Measurements from ENCODE around the gene NPTX1. TPM values are rescaled to one million over a fixed set of nuclear protein-coding genes. Genes with fewer than 3 reads are reported as not detected.
A peak's percentile ranks its signal among the peaks of the same experiment; 100 is the strongest.

Gene NPTX1
- total RNA-seq, 1 donor from 2014 or later: 1.9 TPM

DNA sequence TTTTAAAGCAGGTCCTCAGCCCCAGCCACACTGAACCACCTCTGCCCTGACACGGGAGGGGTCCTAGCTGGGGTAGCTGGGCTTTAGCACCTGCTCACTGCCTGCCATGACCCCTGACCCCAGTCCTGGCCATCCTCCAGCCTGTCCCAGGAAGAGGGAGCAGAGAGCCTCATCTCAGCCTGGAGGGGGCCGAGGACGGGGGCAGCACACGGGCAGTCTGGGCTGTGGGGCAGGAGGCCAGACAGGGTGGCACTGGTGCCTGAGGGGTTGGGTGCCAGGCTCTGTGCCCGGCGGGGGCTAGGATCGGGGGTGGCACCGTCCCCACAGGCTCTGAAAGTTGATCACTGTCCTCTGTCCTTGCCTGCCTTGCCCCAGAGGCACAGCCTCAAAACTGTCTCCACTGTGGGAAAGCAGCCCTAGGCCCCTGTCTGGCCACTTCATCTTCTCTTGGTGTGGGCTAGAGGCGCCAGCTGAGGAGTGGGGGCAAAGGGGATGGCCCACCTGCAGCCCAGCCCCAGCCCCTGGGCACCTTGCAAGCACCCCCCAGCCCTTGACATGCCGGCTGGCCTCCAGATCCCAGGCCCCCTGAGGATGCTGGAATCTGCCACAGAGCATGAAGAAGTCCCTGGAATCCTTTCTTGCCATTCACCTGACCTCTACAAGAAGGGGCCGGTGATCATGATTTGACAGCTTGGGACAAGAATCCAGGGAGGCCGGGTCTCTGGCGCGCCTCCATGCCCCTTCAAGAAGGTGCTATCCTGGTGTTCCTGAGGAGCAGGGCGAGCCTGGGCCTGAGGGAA is 45.8 kb downstream of the NPTX1 start:
- no peaks in the 10 kb centered on the region for H3K4me1 Mint-ChIP-seq
- peaks cover 3% of the 10 kb centered on the region for H3K27me3 Mint-ChIP-seq (ENCODE audit: low read depth)
- no peaks in the 10 kb centered on the region for H3K36me3 Mint-ChIP-seq (ENCODE audit: low read depth)
- H3K27ac Mint-ChIP-seq (ENCODE audit: unreplicated experiment): no peak overlapping the region
- DNase-seq (ENCODE audit: low read depth, low spot score): no peak
- no peaks in the 10 kb centered on the region for H3K9me3 Mint-ChIP-seq
- TF ChIP-seq, protein P1, sequence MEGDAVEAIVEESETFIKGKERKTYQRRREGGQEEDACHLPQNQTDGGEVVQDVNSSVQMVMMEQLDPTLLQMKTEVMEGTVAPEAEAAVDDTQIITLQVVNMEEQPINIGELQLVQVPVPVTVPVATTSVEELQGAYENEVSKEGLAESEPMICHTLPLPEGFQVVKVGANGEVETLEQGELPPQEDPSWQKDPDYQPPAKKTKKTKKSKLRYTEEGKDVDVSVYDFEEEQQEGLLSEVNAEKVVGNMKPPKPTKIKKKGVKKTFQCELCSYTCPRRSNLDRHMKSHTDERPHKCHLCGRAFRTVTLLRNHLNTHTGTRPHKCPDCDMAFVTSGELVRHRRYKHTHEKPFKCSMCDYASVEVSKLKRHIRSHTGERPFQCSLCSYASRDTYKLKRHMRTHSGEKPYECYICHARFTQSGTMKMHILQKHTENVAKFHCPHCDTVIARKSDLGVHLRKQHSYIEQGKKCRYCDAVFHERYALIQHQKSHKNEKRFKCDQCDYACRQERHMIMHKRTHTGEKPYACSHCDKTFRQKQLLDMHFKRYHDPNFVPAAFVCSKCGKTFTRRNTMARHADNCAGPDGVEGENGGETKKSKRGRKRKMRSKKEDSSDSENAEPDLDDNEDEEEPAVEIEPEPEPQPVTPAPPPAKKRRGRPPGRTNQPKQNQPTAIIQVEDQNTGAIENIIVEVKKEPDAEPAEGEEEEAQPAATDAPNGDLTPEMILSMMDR (conservative IDR thresholded peaks at IDR 0.05): no peak
- H3K4me3 Mint-ChIP-seq: no peak overlapping the region

DNA sequence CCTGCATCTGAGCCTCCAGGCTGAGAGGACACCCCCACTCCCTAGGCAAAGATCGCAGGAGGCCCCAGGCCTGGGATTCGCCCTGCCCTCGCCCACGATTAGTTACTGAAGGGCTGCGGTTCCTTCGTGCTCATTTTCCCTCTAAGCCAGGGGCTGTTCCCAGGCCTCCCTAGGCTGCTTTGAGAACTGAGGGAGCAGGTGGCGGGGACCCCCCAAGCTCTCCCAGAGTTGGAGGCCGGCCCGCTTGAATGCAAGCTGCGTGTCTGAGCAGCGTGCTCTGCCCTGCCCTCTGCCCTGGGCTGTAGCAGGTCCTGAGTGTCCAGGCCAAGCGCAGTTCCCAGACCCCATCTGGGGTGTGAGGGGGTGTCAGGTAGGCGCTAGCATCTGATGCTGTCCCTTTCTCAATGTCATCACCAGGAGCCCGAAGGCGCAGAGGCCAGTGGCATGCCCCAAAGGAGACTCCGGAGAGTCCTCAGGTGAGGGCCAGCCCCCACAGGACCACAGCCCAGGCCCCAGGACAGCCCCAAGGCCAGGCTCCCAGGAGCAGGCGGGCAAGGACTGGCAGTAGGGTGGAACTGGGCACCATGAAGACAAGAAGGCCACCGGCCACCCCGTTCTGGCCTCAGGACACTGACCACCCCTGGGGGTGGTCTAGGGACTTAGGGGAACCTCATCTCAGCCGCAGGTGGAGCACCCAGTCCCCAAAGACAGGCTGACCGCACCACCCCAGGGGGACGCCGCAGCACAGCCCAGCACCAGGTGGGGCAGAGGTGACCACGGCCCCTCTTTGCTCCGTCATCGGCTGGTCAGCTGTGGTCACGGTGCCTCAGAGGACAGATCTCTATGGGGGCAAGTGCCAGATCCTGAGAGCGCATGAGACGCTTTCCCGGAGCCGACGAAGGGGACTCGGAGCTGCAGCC is 46.8 kb downstream of the NPTX1 start:
- H3K4me3 Mint-ChIP-seq: no peak overlapping the region
- H3K27me3 Mint-ChIP-seq (ENCODE audit: low read depth): no peaks in the 10 kb centered on the region
- H3K36me3 Mint-ChIP-seq (ENCODE audit: low read depth): no peaks in the 10 kb centered on the region
- H3K9me3 Mint-ChIP-seq: no peaks in the 10 kb centered on the region
- DNase-seq (ENCODE audit: low read depth, low spot score): no peak
- no peak overlapping the region for H3K27ac Mint-ChIP-seq (ENCODE audit: unreplicated experiment)
- no peaks in the 10 kb centered on the region for H3K4me1 Mint-ChIP-seq
- TF ChIP-seq, protein P1 (conservative IDR thresholded peaks at IDR 0.05): no peak

DNA sequence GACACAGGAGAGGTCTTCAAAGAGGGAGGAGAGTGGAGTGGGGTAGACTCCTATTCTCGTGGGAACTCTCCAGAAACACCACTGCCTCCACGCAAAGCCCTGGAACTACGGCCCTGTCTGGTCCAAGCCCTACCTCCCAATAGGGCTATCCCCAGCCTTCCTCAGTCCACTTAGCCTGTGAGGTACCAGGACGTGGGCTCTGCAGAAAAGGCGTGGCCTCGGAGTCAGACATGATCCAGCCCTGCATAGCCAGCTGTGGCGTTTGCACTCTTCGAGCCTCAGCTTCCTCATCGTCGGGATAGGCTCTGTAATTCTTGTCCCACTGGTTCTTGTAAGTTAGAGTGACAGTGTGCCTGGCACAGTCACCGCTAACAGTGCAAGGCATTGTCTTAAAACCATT is 47.6 kb downstream of the NPTX1 start:
- Mint-ChIP-seq H3K9me3 (no peaks in the 10 kb centered on the region), H3K27ac (ENCODE audit: unreplicated experiment) (no peak overlapping the region), H3K36me3 (ENCODE audit: low read depth) (no peaks in the 10 kb centered on the region), H3K4me3 (no peak overlapping the region), H3K4me1 (no peaks in the 10 kb centered on the region), H3K27me3 (ENCODE audit: low read depth) (no peaks in the 10 kb centered on the region)
- DNase-seq (ENCODE audit: low read depth, low spot score): no peak
- TF ChIP-seq, protein P1 (conservative IDR thresholded peaks at IDR 0.05): no peak

DNA sequence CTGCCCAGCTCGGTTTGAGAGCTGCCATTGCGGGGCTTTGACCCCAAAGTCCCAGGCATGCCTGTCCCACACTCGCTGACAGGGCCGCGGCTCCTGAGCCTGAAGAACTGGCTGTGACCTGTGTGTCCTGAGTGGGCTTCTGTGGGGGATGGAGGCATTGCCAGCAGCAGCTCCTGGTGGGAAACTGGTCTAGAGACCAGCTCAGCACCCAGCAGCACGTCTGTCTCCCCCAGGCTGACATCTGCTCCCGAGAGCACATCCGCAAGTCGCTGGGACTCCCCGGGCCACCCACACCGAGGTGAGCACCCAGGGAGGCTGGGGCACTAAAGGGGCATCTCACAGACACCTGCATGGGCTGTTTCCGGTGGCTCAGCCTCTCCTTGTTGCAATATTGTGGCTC is 48.0 kb downstream of the NPTX1 start:
- H3K27me3 Mint-ChIP-seq (ENCODE audit: low read depth): no peaks in the 10 kb centered on the region
- H3K4me1 Mint-ChIP-seq: no peaks in the 10 kb centered on the region
- no peaks in the 10 kb centered on the region for H3K9me3 Mint-ChIP-seq
- TF ChIP-seq, protein P1 (conservative IDR thresholded peaks at IDR 0.05): no peak
- DNase-seq (ENCODE audit: low read depth, low spot score): no peak
- H3K4me3 Mint-ChIP-seq: no peak overlapping the region
- H3K27ac Mint-ChIP-seq (ENCODE audit: unreplicated experiment): no peak overlapping the region
- no peaks in the 10 kb centered on the region for H3K36me3 Mint-ChIP-seq (ENCODE audit: low read depth)

DNA sequence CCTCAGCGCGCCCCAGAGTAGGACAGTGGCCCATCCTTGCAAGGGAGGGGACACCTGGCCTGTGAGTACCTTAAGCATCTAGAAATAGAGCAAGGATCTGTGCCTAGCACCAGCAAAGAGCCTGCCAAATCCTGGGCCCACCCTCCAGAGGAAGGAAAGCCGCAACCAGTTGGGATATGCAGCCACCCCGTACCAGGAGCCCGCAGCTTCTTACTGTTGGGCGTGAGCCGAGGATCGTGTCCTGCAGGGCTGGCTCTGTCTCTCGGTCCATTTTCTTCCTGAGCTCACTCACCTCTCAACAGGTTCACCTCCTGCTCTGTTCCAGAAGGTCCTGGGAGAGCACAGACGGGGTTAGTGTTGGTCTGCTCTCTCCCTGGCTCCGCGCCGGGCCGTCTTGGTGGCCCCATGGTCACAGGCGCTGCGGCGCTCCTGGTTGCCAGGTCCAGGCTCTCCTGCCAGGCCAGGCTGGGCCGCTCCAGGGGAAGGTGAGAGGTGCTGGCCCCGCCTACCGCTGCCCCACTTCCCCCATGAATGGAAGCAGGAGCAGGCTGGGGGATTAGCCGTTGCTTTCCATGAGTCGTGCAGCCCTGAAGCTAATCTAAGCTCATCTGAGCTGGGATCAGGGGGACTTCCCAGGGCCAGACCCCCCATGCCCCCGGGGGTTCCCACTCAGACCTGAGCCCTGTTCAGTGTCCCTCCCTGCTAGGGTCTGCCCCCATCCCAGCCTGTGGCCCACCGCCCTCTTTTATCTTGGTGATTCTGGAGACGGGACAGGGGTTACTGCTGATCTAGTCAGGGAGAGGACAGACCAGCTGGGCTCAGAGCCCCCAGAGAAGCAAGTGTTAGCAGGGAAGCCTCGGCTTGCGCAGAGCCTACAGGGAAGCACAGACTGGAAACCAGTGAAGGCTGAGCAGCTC is 48.8 kb downstream of the NPTX1 start:
- H3K9me3 Mint-ChIP-seq: no peaks in the 10 kb centered on the region
- DNase-seq (ENCODE audit: low read depth, low spot score): no peak
- H3K36me3 Mint-ChIP-seq (ENCODE audit: low read depth): no peaks in the 10 kb centered on the region
- no peak overlapping the region for H3K27ac Mint-ChIP-seq (ENCODE audit: unreplicated experiment)
- TF ChIP-seq, protein P1 (conservative IDR thresholded peaks at IDR 0.05): no peak
- H3K4me1 Mint-ChIP-seq: no peaks in the 10 kb centered on the region
- no peaks in the 10 kb centered on the region for H3K27me3 Mint-ChIP-seq (ENCODE audit: low read depth)
- peak overlapping the region; percentile 25 for H3K4me3 Mint-ChIP-seq
